GM06990 (cell line): ENCODE data around the gene LRP1B.

Source experiments
- DNase-seq: peaks from one replicate; pipeline ENCODE4 v3.0.0-alpha.2; 2011; ENCODE audit not compliant: insufficient read length; ENCODE audit errors: extremely low read depth
- H3K27me3 ChIP-seq: replicated peaks from 2 replicates; pipeline ENCODE4 v1.6.0; 2011; ENCODE audit warnings: low read length; ENCODE audit not compliant: control insufficient read depth, insufficient read depth
- H3K36me3 ChIP-seq: 2 replicates; pipeline ENCODE4 v1.5.1; 2011; ENCODE audit warnings: low read length; ENCODE audit not compliant: control insufficient read depth, insufficient read depth
- H3K4me3 ChIP-seq: replicated peaks from 2 replicates; pipeline ENCODE4 v1.5.1; 2011; ENCODE audit warnings: low read depth, mild to moderate bottlenecking, control low read depth, low read length
- TF ChIP-seq, protein P1 (sequence below): IDR thresholded peaks from 2 replicates; pipeline ENCODE4 v1.5.1; 2011; ENCODE audit warnings: low read length, control low read depth, mild to moderate bottlenecking, inconsistent platforms; ENCODE audit not compliant: insufficient read depth, poor library complexity, severe bottlenecking

Gene LRP1B

DNA sequence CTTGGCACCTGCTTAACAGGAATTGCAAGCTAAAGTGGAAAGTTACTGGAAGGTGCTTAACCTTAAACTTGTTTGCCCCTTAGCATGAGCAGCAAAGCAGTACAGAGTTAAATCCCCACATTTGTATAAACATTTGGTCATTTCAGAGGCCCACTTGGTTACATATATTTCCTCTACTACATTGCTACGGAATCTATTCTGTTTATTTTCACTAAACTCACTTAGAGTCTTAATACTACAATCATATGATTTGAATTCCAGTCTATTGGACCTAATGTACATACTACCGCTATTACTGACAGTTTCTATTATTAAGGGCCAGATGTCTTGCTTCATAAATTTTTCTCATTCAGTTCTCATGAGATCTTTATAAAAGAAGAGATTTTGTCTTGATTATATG, 1294.0 kb downstream of the LRP1B start:
- TF ChIP-seq, protein P1, sequence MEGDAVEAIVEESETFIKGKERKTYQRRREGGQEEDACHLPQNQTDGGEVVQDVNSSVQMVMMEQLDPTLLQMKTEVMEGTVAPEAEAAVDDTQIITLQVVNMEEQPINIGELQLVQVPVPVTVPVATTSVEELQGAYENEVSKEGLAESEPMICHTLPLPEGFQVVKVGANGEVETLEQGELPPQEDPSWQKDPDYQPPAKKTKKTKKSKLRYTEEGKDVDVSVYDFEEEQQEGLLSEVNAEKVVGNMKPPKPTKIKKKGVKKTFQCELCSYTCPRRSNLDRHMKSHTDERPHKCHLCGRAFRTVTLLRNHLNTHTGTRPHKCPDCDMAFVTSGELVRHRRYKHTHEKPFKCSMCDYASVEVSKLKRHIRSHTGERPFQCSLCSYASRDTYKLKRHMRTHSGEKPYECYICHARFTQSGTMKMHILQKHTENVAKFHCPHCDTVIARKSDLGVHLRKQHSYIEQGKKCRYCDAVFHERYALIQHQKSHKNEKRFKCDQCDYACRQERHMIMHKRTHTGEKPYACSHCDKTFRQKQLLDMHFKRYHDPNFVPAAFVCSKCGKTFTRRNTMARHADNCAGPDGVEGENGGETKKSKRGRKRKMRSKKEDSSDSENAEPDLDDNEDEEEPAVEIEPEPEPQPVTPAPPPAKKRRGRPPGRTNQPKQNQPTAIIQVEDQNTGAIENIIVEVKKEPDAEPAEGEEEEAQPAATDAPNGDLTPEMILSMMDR, result no peak
- no peaks in the 10 kb centered on the region for H3K36me3 ChIP-seq
- no peak for DNase-seq
- H3K4me3 ChIP-seq, result no peak overlapping the region
- no peaks in the 10 kb centered on the region for H3K27me3 ChIP-seq

DNA sequence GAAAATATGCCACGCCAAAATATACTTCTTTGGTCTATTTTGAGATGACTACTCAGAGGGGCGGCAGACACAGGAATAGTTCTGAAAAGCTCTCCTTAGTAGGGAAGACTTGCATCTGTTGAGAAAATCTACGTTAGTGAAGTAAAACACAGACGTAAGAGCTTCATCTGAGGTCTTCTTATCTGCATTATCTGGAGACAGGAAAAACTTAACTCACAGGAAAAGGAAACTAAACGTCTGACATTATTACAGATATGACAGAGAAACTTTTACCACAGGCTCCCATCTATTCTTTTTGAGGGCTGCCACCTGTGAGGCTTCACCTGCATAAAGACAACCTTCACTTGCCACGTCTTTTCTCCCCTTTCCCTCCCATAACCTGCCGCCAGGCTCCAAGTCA, 1295.7 kb downstream of the LRP1B start:
- TF ChIP-seq, protein P1, result no peak
- Histone ChIP-seq H3K36me3 (no peaks in the 10 kb centered on the region), H3K27me3 (no peaks in the 10 kb centered on the region), H3K4me3 (no peak overlapping the region)
- DNase-seq, result no peak

DNA sequence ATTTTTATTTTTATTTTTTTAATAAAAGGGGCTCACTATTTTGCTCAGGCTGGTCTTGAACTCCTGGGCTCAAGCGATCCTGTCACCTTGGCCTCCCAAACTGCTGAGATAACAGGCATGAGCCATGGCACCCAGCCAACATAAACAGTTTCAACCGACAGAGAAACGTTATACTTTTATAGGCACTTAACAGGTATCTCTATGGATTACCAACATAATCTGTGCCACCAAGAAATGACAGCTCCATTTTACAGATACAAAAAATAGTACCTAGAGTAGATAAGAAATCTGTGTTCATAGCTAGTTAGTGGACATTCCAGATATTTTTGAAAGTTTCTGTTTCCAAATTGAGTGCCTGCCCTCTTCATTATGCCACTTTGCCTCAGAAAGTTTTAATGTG, 1316.7 kb downstream of the LRP1B start:
- Histone ChIP-seq H3K36me3 (no peaks in the 10 kb centered on the region), H3K4me3 (no peak overlapping the region), H3K27me3 (no peaks in the 10 kb centered on the region)
- DNase-seq, result no peak
- TF ChIP-seq, protein P1, result no peak

DNA sequence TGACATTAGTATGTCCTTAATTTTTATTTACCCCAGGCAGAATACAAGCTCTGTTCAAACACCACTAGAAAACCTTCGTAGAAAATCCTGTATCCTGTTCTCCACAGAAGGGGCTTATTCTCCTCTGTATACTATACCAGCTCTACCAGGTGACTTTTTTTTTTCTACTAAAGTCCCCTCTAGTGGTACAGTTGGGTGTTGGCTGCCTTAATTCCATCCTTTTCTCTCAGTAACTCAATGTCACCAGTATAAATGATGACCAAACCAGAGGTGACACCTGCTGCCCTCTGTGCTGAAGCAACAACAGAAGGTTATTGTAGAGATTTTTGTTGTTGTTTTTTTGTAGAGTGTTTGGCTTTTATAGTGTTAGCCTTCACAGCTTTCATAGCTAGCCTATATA, 1322.0 kb downstream of the LRP1B start:
- Histone ChIP-seq H3K4me3 (no peak overlapping the region), H3K27me3 (no peaks in the 10 kb centered on the region), H3K36me3 (no peaks in the 10 kb centered on the region)
- DNase-seq, result no peak
- TF ChIP-seq, protein P1, result peak; percentile 30

DNA sequence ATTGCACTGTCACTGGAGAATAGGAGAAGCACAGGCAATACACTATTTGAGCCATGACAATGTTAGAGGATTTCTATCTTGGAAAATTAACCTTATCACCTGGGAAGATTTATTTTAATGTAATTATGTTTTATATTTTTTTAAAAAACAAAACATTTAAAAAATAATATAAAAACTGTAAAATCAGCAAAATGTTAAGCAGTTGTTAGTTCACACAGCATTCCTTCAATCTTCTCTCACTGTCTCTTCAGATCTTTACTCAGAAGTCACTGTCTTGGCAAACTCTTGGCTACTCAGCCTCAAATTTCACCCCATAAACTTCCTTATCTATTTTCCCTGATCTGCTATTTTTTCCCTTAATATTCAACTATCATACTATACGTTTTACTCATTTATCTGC, 1322.6 kb downstream of the LRP1B start:
- H3K36me3 ChIP-seq, result no peaks in the 10 kb centered on the region
- no peaks in the 10 kb centered on the region for H3K27me3 ChIP-seq
- TF ChIP-seq, protein P1, result no peak
- H3K4me3 ChIP-seq, result no peak overlapping the region
- DNase-seq, result no peak

DNA sequence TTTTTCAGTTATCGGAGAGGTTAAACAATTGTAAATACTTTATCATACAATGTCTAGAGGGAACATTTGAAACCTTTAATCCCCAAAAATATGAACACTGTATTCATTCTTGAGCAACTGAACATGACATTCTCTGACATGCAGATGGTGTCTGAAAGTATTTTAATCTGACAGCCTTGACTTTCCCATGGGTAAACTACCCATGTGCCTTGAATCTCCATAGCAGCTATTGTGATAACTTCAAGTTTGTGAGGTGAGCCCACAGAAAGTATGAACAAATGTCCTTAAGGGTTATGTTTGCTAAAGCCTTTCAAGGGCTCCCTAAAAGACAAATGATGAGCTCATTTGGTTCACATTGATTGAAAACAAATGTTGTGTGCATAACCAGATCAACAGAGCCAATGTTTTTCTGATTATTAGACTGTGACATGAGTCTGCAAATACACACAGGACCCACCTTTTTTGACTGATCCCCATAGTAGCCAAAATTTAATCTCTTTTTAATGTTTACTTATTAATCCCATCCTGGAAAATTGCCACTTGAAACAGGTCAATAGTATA, 1326.0 kb downstream of the LRP1B start:
- Histone ChIP-seq H3K27me3 (no peaks in the 10 kb centered on the region), H3K4me3 (no peak overlapping the region), H3K36me3 (no peaks in the 10 kb centered on the region)
- TF ChIP-seq, protein P1, result no peak
- no peak for DNase-seq
